AG04449 (cell line): ENCODE results near the gene TNS3.

Source experiments
- CTCF ChIA-PET: fragments of 350-600 bp; formaldehyde crosslinking; extraction: SDS; loops from one replicate; lab custom pipeline; 2021; ENCODE audit warnings: antibody characterized with exemption; lab: Yijun Ruan, JAX
- POLR2A ChIA-PET: fragments of 400-600, 350-600 bp; formaldehyde crosslinking; extraction: SDS; loops from one replicate; lab custom pipeline; 2020; ENCODE audit warnings: antibody characterized with exemption, inconsistent platforms; lab: Yijun Ruan, JAX
- DNase-seq: peaks from one replicate; pipeline ENCODE4 v3.0.0-alpha.2; 2010; ENCODE audit warnings: low read depth, low spot score
- H3K4me3 ChIP-seq: 2 replicates; pipeline ENCODE4 v1.5.1; 2011; ENCODE audit warnings: low read depth, mild to moderate bottlenecking, control low read depth, low read length
- CTCF ChIP-seq: IDR thresholded peaks from one replicate; pipeline ENCODE4 v1.5.1; 2011; ENCODE audit warnings: mild to moderate bottlenecking, moderate library complexity, low read length, control low read depth, inconsistent platforms; ENCODE audit not compliant: insufficient read depth; ENCODE audit errors: missing control alignments

TNS3 gene

GRCh38 chr7:47492716-47493325 is 89.1 kb downstream of the TNS3 start:
- ChIA-PET POLR2A (no interaction called here), CTCF (interaction anchor here (0.9 to 2.4 kb wide), 4 partner anchors 10 to 226 kb away, joined by 3 to 7 read pairs (median 4); no protein-coding TSS in a partner anchor)
- H3K4me3 ChIP-seq, result no peak overlapping the region
- no peak for TF ChIP-seq CTCF
- DNase-seq, result no peak

- POLR2A ChIA-PET, result no interaction called here
Measured at GRCh38 chr7:47490501-47491265, 91.2 kb downstream of the TNS3 start.

GRCh38 chr7:47489624-47490023 is 92.3 kb downstream of the TNS3 start:
- ChIA-PET POLR2A (no interaction called here), CTCF (no interaction called here)
- no peak for TF ChIP-seq CTCF
- H3K4me3 ChIP-seq, result no peak overlapping the region
- DNase-seq, result no peak

More at GRCh38 chr7:47490501-47491265, 91.2 kb downstream of the TNS3 start:
- CTCF ChIA-PET, result interaction anchor here (1.4 kb wide), 1 partner anchor 10 kb away, joined by 3 read pairs; no protein-coding TSS in a partner anchor
- DNase-seq, result no peak
- no peak overlapping the region for H3K4me3 ChIP-seq
- no peak for TF ChIP-seq CTCF

- ChIA-PET POLR2A (no interaction called here), CTCF (interaction anchor here (0.8 kb wide), 1 partner anchor 9 kb away, joined by 5 read pairs; no protein-coding TSS in a partner anchor)
- TF ChIP-seq CTCF, result no peak
- no peak for DNase-seq
- H3K4me3 ChIP-seq, result no peak overlapping the region
Measured at GRCh38 chr7:47488969-47489342, 93.0 kb downstream of the TNS3 start.

GRCh38 chr7:47488201-47488968 is 93.5 kb downstream of the TNS3 start:
- ChIA-PET POLR2A (no interaction called here), CTCF (interaction anchor here (0.8 kb wide), 1 partner anchor 10 kb away, joined by 5 read pairs; no protein-coding TSS in a partner anchor)
- TF ChIP-seq CTCF, result no peak
- no peak for DNase-seq
- H3K4me3 ChIP-seq, result no peak overlapping the region
